H1 (cell line): ENCODE results near the gene DYNC1I1. TPM values are rescaled to one million over a fixed set of nuclear protein-coding genes. Genes with fewer than 3 reads are reported as not detected.

Experiments
- ATF2 ChIP-seq: IDR thresholded peaks from 2 replicates; pipeline ENCODE4 v1.6.1; 2012; ENCODE audit warnings: low read length, inconsistent platforms
- CHD7 ChIP-seq: fragments of 300-600 bp; sonication (generic); IDR thresholded peaks from 2 replicates; pipeline ENCODE4 v1.7.1; 2012; ENCODE audit warnings: low read length, moderate library complexity, mild to moderate bottlenecking, inconsistent platforms; ENCODE audit not compliant: insufficient replicate concordance
- GTF2F1 ChIP-seq: IDR thresholded peaks from 2 replicates; pipeline ENCODE4 v1.6.1; 2012; ENCODE audit warnings: low read depth, low read length, improper control_type of control experiment, borderline replicate concordance
- POLR2AphosphoS5 ChIP-seq: IDR thresholded peaks from 2 replicates; pipeline ENCODE4 v1.6.1; 2011; ENCODE audit warnings: low read depth, low read length
- RAD21 ChIP-seq, 2 experiments: IDR thresholded peaks in 1 of 2; conservative IDR thresholded peaks in 1 of 2; 2 replicates each; pipeline ENCODE4 v1.6.1; 2011; ENCODE audit warnings: low read depth in 2 of 2, low read length in 2 of 2, improper control_type of control experiment in 1 of 2, inconsistent platforms in 1 of 2, mild to moderate bottlenecking in 1 of 2, moderate library complexity in 1 of 2
- SIX5 ChIP-seq: IDR thresholded peaks from 2 replicates; pipeline ENCODE4 v1.6.1; 2011; ENCODE audit warnings: mild to moderate bottlenecking, low read depth, low read length
- SP2 ChIP-seq: IDR thresholded peaks from 2 replicates; pipeline ENCODE4 v1.6.1; 2012; ENCODE audit warnings: mild to moderate bottlenecking, low read length, inconsistent platforms
- TBP ChIP-seq: IDR thresholded peaks from 2 replicates; pipeline ENCODE4 v1.6.1; 2011; ENCODE audit warnings: low read depth, low read length, improper control_type of control experiment
- polyA plus RNA-seq, 7 experiments: library from polyadenylated mRNA; depleted of rRNA in 3 of 7; stranded (reverse) in 5 of 7; unstranded in 2 of 7; fragments of >200 nt in 5 of 7; fragments of 200-250 nt in 2 of 7; gene quantifications; 1 replicate in 5 of 7; 2 replicates in 1 of 7; 4 replicates in 1 of 7; pipeline versions ENCODE4 v1.2.1 to v1.2.3, GENCODE V29; 2011 to 2013; ENCODE audit warnings: missing spikeins in 2 of 7, mixed read lengths in 2 of 7
- total RNA-seq: library from RNA; stranded (reverse); fragmentation: NEBNext Ultra II Directional; extraction: Animal tissue kit (Norgen Biotek cat#: 25700); gene quantifications from 2 replicates; pipeline ENCODE4 v1.2.1, GENCODE V29; 2021

Gene DYNC1I1
- total and polyA plus RNA-seq, 2 of the 8 experiments (the other 6 are each of a cell fraction or from before 2014, with no cell fraction given), result 0.45 to 0.58 TPM

GRCh38 chr7:95796617-95797016 is 24.3 kb downstream of the DYNC1I1 start (continued):
- TF ChIP-seq CHD7, result no peak
- no peak for TF ChIP-seq ATF2
- no peak for TF ChIP-seq RAD21 (IDR thresholded peaks at IDR 0.05 in 1 of 2, conservative IDR thresholded peaks at IDR 0.05 in 1 of 2; ENCODE audit: low read depth in 2 of 2, low read length in 2 of 2)
- TF ChIP-seq POLR2AphosphoS5, result no peak
- no peak for TF ChIP-seq SIX5
- no peak for TF ChIP-seq TBP
- TF ChIP-seq GTF2F1, result no peak
- no peak for TF ChIP-seq SP2
